Vagina (tissue), 2 donors: ENCODE data around the gene ZMAT3.

Experiments used
- CTCF ChIP-seq, 3 experiments: fragments of 450-650 bp in 2 of 3; fragments of 200-600 bp in 1 of 3; sonication (generic) in 1 of 3; IDR thresholded peaks; one replicate each; pipeline ENCODE4 v1.5.1; 2017 to 2019; ENCODE audit warnings: antibody characterized with exemption in 3 of 3, mild to moderate bottlenecking in 2 of 3, moderate library complexity in 2 of 3
- POLR2A ChIP-seq, 2 donors: fragments of 450-650 bp; IDR thresholded peaks; one replicate each; pipeline ENCODE4 v1.6.1; 2017; ENCODE audit warnings: antibody characterized with exemption in 2 of 2, mild to moderate bottlenecking in 2 of 2, moderate library complexity in 2 of 2
- POLR2AphosphoS5 ChIP-seq, 2 donors: sonication (generic); formaldehyde crosslinking; IDR thresholded peaks; one replicate each; pipeline ENCODE4 v1.9.0; 2017; ENCODE audit warnings: antibody characterized with exemption in 2 of 2, mild to moderate bottlenecking in 2 of 2, low read depth in 1 of 2; ENCODE audit not compliant: insufficient read depth in 1 of 2

- TF ChIP-seq CTCF (IDR thresholded peaks at IDR 0.05) (no peak), POLR2AphosphoS5 (IDR thresholded peaks at IDR 0.05; ENCODE audit: insufficient read depth in 1 of 2, low read depth in 1 of 2) (no peak), POLR2A (IDR thresholded peaks at IDR 0.05) (no peak)
Measured at GRCh38 chr3:178987745-178988144, 83.9 kb downstream of the ZMAT3 start.
